Activated CD4-positive, alpha-beta memory T cell treated with anti-CD3 and anti-CD28 coated beads for 36 hours (primary cell): Measurements from ENCODE around the gene MASP2. TPM values are rescaled to one million over a fixed set of nuclear protein-coding genes. Genes with fewer than 3 reads are reported as not detected.

Experiments used
- CTCF ChIA-PET: fragments of 350-600 bp; sonication (Branson Sonifier 250); formaldehyde crosslinking; loops from one replicate; lab custom pipeline; 2021; ENCODE audit warnings: antibody characterized with exemption, inconsistent platforms; lab: Charles Lee
- POLR2A ChIA-PET: fragments of 350-600 bp; sonication (Branson Sonifier 250); formaldehyde crosslinking; loops from one replicate; lab custom pipeline; 2021; ENCODE audit warnings: antibody characterized with exemption; lab: Charles Lee
- DNase-seq: peaks from one replicate; pipeline ENCODE4 v3.0.0-alpha.2; 2020
- H3K27ac Mint-ChIP-seq: one replicate; pipeline ENCODE4 v1.8.0; 2021; ENCODE audit warnings: mixed read lengths
- H3K27me3 Mint-ChIP-seq: one replicate; pipeline ENCODE4 v1.8.0; 2021; ENCODE audit warnings: mixed read lengths
- H3K36me3 Mint-ChIP-seq: one replicate; pipeline ENCODE4 v1.8.0; 2021; ENCODE audit warnings: mixed read lengths
- H3K4me1 Mint-ChIP-seq: one replicate; pipeline ENCODE4 v1.8.0; 2021; ENCODE audit warnings: low read depth, mixed read lengths
- H3K4me3 Mint-ChIP-seq: one replicate; pipeline ENCODE4 v1.8.0; 2021; ENCODE audit warnings: mild to moderate bottlenecking, mixed read lengths
- H3K9me3 Mint-ChIP-seq: one replicate; pipeline ENCODE4 v1.8.0; 2021; ENCODE audit warnings: mixed read lengths
- intact Hi-C: fragments of 100-400 bp; cut with micrococcal nuclease; formaldehyde crosslinking; loops from one replicate; pipeline ENCODE4 v1.15.1; 2023
- total RNA-seq, 2 experiments: library from RNA; stranded (reverse); gene quantifications; one replicate each; pipeline ENCODE4 v1.2.3, GENCODE V29; 2021

Gene MASP2
- total RNA-seq, 2 experiments from 2014 or later, result not detected

GRCh38 chr1:10980094-10980577 lies 66.9 kb downstream of the MASP2 start:
- H3K9me3 Mint-ChIP-seq, result no peaks in the 10 kb centered on the region
- intact Hi-C loops, result no loop called here
- no peaks in the 10 kb centered on the region for H3K4me1 Mint-ChIP-seq
- no peaks in the 10 kb centered on the region for H3K36me3 Mint-ChIP-seq
- H3K4me3 Mint-ChIP-seq, result no peak overlapping the region
- no peak for DNase-seq
- CTCF ChIA-PET, result no interaction called here
- H3K27ac Mint-ChIP-seq, result no peak overlapping the region
- H3K27me3 Mint-ChIP-seq, result peaks cover 27% of the 10 kb centered on the region
- POLR2A ChIA-PET, result no interaction called here

DNA sequence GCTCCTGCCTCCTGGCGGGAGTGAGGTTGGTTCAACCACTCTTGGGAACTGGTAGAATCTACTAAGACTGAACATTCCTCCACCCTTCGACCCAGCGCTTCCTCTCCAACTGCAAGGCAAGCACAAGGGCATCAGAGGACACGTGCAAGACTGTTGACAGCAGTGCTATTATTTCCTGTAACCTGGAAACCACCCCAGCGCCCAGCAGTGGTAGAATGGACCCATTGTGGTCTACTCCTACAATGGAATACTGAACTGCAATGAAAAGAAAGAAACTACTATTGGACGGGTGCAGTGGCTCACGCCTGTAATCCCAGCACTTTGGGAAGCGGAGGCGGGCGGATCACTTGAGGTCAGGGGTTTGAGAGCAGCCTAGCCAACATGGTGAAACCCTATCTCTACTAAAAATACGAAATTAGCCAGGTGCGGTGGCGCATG lies 67.5 kb downstream of the MASP2 start:
- peaks cover 27% of the 10 kb centered on the region for H3K27me3 Mint-ChIP-seq
- ChIA-PET CTCF (no interaction called here), POLR2A (no interaction called here)
- H3K4me3 Mint-ChIP-seq, result no peak overlapping the region
- no peaks in the 10 kb centered on the region for H3K9me3 Mint-ChIP-seq
- no peak for DNase-seq
- no peak overlapping the region for H3K27ac Mint-ChIP-seq
- intact Hi-C loops, result no loop called here
- H3K4me1 Mint-ChIP-seq, result no peaks in the 10 kb centered on the region
- no peaks in the 10 kb centered on the region for H3K36me3 Mint-ChIP-seq

GRCh38 chr1:10978719-10979118 lies 68.3 kb downstream of the MASP2 start:
- POLR2A ChIA-PET, result no interaction called here
- no peaks in the 10 kb centered on the region for H3K4me1 Mint-ChIP-seq
- intact Hi-C loops, result no loop called here
- H3K36me3 Mint-ChIP-seq, result no peaks in the 10 kb centered on the region
- CTCF ChIA-PET, result no interaction called here
- H3K9me3 Mint-ChIP-seq, result no peaks in the 10 kb centered on the region
- H3K4me3 Mint-ChIP-seq, result no peak overlapping the region
- peaks cover 24% of the 10 kb centered on the region for H3K27me3 Mint-ChIP-seq
- no peak overlapping the region for H3K27ac Mint-ChIP-seq
- no peak for DNase-seq

Other genes starting within 250 kb of the MASP2 start
- gene TARDBP, start 34.6 kb downstream of the MASP2 start, total RNA-seq, result 100 to 1,000 TPM; 175 to 177 TPM
- 100 to 1,000 TPM; 159 to 164 TPM for gene SRM, start 12.8 kb upstream of the MASP2 start, total RNA-seq
- gene EXOSC10, start 52.6 kb upstream of the MASP2 start, total RNA-seq, result 10 to 100 TPM; 62.1 to 70.0 TPM
- not detected for gene ANGPTL7, start 142.1 kb upstream of the MASP2 start, total RNA-seq
- gene MTOR, start 215.3 kb upstream of the MASP2 start, total RNA-seq, result 10 to 100 TPM; 35.8 to 39.4 TPM
- gene UBIAD1, start 226.0 kb upstream of the MASP2 start, total RNA-seq, result 10 to 100 TPM; 21.4 to 22.4 TPM